GM19372 (cell line): ENCODE results near the gene AFDN.

Experiments used
- ATAC-seq: cut with Tn5 transposase; IDR thresholded peaks from one replicate; pipeline ENCODE4 v1.9.1; 2021; ENCODE audit warnings: mild to moderate bottlenecking, low read depth, moderate library complexity; ENCODE audit not compliant: unreplicated experiment

Gene AFDN

DNA sequence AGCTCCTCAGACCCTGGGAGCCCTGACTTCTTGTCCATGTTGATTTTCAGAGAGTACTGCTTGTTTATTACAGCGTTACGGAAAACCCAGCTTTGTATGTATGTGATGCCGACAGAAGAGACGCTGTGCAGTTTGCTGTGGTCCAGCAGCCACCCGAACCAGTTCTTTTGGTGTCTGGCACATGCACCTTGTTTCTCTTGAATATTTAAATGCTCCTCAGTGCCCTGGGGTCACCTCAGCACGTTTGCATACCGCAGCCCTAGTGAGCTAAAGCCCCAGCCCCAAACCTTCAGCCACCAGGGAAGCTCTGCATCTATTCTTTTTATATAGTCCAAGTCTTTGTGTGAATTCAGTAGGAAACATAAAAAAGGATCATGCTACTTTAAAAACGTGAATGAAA, 39.9 kb downstream of the AFDN start:
- no peak for ATAC-seq

GRCh38 chr6:167870321-167870720, 43.6 kb downstream of the AFDN start:
- ATAC-seq, result no peak

- no peak for ATAC-seq
Measured at GRCh38 chr6:167872538-167873210, 46.0 kb downstream of the AFDN start.

DNA sequence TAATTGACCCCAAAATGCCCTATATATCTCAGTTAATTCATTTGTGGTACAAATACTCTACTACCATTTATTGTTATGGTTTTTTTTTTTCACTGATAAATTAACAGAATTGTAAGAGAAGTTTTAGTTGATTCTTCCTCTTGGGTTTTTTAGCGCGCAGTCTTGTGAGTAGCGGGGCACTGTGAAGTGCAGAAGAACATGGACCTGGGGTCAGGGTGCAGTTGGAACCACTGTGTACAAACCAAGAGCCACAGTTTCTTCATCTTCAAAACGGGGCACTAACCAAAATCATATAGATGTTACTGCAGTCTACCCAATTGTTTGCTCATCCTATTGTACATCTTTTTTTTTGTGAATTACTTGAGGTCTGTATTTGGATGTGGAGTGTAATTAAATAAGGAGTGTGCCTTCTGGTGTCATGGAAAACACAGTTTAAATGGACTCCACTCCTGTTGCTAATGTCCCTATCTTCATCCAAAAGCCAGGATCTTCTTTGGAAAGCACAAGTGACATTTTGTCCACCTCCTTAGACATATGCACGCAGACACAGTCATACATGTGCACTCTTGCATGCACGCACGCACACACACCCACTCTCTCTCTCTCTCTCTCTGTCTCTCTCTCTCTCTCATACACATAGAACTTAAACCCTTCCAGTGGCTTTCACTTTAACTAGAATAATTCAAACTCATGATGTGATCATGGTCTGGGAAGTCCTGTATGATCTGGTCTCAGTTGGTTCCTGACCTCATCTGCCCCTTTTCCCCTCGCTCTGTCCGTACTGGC, 51.5 kb downstream of the AFDN start:
- no peak for ATAC-seq

- no peak for ATAC-seq
Measured at GRCh38 chr6:167879612-167880011, 52.9 kb downstream of the AFDN start.

GRCh38 chr6:167881327-167881726, 54.6 kb downstream of the AFDN start:
- ATAC-seq, result no peak

DNA sequence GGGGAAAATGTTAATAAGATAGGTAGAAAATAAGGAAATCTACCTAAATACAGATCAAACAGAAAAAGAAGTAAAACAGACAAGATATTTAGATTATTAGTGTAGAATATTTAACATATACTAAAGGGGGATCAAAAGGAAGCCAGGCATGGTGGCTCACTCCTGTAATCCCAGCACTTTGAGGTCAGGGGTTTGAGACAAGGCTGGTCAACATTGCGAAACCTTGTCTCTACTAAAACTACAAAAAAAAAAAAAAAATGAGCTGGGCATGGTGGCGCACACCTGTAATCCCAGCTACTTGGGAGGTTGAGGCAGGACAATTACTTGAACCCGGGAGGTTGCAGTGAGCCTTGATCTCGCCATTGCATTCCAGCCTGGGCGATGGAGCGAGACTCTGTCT, 55.5 kb downstream of the AFDN start:
- ATAC-seq, result no peak

DNA sequence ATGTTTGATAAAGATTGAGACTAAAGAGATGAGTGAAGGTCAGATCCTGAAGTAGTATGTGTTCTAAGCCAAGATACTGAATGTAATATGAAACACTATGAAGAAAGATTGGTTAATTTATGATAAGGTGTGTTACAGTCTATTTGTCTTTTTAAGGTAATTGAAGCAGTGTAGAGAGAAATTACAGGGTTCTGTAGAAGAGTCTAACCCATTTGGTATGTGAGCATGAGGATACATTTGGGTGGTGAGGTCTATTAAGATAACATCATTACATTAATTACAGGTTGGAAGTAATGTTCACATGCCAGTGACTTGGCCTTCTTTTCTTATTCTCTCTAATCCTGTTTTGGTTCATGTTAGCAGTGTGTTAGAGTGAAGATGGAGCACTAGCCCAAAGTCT, 61.4 kb downstream of the AFDN start:
- ATAC-seq, result no peak

DNA sequence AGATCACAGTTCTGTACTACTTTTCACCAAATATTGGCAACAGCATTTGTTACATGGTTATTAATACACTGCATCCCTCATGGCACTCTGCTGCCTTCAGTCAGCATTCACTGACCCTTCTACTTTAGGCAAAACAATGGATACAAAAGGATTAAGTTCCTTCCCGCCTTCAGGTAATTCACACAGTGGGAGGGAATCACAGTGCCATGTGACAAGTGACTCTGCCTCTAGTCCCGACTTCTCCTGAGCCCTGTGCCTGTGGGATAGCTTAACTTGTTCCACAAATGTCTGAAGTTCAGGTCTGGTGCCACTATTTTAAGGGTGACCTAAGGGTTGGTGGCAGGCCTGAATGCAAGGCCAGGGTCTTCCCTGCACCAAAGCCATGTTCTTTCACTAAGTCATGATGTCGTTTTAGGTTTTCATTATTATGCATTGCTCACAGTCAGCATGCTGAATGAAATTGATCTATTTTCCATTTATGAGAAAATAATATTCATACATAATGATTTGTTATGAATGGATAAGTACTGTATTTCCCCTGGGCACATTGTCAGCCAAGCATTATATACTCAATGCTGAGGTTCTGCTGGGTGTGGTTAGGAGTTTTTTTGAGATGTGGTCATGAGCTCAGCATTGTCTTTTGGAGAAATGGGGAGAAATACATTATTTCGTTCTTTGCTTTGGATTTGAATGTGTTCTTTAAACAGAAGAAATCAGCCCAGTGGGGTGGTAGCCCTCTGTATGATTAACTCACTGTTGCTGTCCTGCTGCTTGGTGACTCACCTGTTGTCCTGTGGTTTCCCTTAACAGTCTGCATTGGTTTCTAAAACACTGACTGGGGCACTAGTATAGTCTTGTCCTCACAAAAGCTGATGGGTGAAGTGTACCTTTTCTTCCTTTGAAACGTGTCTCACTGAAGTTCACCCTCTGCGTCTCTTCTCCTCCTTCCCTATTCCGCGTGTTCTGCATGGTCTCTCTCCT, 66.4 kb downstream of the AFDN start:
- no peak for ATAC-seq

DNA sequence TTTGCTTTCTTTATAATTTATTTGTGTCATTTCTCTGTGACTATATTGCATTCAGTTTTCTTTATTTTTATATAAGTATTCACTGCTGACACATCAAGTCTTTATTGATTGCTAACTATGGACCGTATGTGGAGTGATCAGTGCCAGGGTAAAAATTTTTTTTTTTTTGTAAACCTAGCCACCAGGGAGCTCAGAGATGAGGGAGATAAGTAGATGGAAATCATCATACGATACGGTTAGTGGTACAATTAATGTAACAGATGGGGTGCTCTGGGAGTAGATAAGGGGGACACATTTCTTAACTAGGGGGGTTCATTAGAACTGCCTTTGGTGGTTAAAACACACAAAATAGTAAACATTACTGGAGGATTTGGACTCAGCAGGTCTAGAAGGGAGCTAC, 68.3 kb downstream of the AFDN start:
- no peak for ATAC-seq

GRCh38 chr6:167896648-167897047, 69.9 kb downstream of the AFDN start:
- no peak for ATAC-seq

- no peak for ATAC-seq
Measured at GRCh38 chr6:167898673-167899311, 72.1 kb downstream of the AFDN start.

DNA sequence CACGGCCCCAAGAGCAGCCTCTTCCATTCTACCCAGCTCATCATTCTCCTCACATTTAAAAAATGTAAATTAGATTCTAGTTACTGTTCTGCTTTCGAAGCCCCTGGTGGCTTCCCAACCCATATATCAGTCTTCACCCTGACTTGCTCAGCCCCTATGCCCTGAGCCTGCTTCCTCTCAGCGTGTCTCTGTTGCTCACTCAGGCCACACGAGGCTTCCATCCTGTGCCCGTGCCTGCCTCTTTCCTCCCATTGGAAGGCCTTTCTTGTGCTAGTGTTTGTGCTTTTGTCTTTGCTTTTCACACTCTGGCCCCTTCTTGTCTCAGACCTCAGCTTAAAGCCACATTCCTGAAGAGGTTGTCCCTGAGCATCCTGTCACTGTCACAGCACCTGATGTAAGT, 78.1 kb downstream of the AFDN start:
- ATAC-seq, result no peak

DNA sequence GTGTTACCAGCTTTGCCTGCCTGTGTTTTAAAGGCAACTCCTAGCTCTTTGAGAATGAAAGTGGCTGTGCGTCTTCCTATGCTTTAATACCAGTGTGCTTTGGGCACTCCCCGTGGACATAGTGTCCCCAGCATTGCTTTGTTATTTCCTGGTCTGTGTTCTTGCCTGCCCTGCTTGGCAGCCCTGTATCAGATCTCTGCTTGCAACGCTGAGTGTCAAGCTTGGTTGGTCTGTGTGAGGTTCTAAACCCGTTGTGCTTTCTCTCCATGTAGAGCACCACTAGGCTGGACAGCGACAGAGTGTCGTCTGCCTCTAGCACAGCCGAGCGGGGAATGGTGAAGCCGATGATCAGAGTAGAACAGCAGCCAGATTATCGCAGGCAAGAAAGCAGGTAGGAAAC, 80.2 kb downstream of the AFDN start:
- no peak for ATAC-seq

DNA sequence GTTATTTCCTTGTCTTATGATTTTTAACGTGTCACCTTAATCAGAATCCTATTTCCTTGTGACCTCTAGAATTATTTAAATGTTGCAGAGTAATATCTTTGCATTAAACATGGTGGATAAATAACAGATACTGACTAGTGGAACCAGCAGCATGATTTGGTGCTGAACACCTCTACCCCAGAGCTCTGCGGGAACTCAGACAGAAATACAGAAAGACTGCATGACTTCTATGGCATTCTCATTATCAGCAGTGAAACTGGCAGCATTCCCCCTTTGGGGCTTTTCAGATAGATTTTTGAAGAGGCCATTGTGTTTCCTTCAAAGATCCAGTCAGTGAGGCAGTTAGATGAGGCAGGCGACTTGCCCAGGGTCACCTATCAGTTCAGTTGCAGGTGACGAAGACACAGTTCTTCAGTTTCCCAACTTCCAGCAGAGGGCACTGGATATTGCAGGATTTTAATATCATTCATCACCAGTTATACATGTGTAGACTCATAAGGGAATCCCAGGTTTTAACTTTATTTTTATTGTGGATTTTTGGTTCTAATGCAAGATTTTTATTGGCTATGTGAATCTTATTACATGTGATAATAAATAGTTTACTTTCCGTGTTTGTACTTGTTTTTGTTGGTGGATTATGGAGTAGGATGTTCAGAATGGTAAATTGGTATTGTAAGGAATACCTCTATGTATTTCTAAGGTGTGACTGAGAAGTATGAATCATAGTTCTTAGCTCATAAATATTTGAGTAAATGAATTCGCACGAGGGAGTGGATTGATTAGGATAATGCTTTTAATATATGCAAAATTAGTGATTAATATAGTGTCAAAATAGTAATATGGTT, 81.3 kb downstream of the AFDN start:
- no peak for ATAC-seq

DNA sequence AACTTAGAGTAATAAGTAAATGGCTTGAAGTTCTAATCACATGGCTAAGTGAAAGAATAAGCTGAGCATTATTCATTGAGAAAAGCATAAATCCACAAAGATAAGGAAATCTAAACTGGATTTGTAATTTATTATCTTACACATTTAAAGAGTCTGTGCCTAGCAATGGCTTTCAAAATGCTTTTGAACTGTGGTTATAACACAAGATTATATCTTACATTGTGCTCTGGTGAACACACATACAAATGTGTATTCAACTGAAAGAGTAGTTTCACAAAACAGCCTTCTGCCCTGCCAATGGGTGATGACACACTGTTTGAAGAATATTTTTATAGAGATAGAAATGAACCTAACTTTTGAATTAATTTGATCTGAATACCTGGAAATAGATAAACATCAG, 83.3 kb downstream of the AFDN start:
- ATAC-seq, result no peak

DNA sequence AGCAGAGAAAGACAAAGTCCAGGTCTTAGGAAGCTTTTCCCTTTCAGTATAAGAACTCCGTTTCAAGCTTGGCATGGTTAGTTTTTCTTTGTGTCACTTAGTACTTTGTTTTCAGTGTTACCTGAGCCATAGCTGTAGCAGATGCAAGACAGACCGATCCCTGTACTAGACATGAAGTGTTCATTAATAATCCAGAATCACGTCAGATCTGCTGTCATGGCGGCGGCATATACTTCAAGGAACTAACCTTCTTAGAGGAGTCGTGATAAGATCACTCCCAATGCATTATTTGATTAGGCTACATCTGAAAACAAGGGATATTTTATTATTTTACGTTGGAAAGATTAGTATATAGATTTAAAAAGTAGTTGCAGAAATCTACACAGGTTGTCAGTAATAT, 83.9 kb downstream of the AFDN start:
- no peak for ATAC-seq

- ATAC-seq, result no peak
Measured at GRCh38 chr6:167912494-167912893, 85.8 kb downstream of the AFDN start.

DNA sequence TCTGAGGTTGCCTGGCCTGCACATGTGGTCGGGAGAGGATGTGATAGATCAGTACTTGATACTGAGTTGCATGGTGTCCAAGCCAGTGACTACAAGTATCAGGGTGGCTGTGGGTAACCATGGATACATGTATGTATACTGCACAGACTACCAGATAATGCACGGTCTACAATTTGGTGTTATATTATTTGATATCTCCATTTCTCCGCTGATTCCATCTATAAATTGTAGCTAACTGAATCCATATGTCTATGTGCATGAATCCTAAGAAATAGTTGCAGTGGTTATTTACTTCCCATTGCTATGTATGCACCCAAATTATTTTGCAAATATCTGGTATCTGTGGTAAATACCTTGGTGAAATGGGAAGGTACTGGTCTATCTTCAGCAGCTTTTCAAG, 87.0 kb downstream of the AFDN start:
- no peak for ATAC-seq

GRCh38 chr6:167915139-167915538, 88.4 kb downstream of the AFDN start:
- ATAC-seq, result no peak
